ENCODE measurements around the gene GDI2.
A peak's percentile ranks its signal among the peaks of the same experiment; 100 is the strongest.
"Not testable (repeated sequence)": the region's sequence is repeated elsewhere in the genome, so short reads cannot be mapped to it uniquely, and the experiment has no call there.

Gene GDI2

DNA sequence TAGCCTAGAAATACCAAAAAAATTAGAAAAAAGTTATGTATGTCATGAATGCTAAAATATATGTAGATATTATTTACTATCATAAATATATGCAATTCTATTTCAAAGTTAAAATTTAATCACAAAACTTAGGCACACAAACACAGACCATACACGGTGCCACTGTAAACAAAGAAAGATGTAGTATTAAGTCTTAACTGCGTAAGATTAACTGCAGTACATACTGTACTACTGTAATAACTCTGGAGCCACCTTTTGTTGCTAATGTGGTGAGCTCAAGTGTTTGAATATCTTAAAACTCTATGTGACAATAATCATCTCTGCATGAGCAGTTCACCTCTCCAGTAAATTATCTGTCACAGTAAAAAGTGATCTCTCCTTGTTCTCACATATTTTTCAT, 23.6 kb downstream of the GDI2 start:
- ATAC-seq (ENCODE audit: low read depth) (no peak), DNase-seq (ENCODE audit: low spot score in 2 of 2) (no peak)
- H3K9me3 Mint-ChIP-seq, result no peaks in the 10 kb centered on the region
- H3K27ac Mint-ChIP-seq, result no peak overlapping the region
- H3K36me3 Mint-ChIP-seq, result peaks cover 35% of the 10 kb centered on the region
- H3K4me3 Mint-ChIP-seq, result no peak overlapping the region
- peaks cover 2% of the 10 kb centered on the region for H3K4me1 Mint-ChIP-seq
- H3K27me3 Mint-ChIP-seq, result no peaks in the 10 kb centered on the region

DNA sequence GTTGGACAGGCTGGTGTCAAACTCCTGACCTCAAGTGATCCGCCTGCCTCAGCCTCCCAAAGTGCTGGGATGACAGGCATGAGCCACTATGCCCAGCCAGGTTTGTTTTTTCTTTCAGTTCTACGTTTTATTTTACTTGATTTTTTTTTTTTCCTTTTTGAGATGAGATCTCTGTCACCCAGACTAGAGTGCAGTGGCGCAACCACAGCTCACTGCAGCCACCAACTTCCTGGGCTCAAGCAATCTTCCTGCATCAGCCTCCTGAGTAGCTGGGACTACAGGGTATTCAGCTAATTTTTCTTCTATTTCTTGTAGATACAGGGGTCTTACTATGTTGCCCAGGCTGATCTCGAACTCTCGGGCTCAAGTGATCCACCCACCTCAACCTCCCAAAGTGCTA, 24.3 kb downstream of the GDI2 start:
- ATAC-seq (ENCODE audit: low read depth), result no peak
- H3K36me3 Mint-ChIP-seq, result peaks cover 42% of the 10 kb centered on the region
- no peaks in the 10 kb centered on the region for H3K9me3 Mint-ChIP-seq
- no peaks in the 10 kb centered on the region for H3K27me3 Mint-ChIP-seq
- no peak for DNase-seq (ENCODE audit: low spot score in 2 of 2)
- no peak overlapping the region for H3K4me3 Mint-ChIP-seq
- no peak overlapping the region for H3K27ac Mint-ChIP-seq
- peaks cover 2% of the 10 kb centered on the region for H3K4me1 Mint-ChIP-seq

- Mint-ChIP-seq H3K27ac (peak overlapping the region; percentile 89), H3K36me3 (peaks cover 49% of the 10 kb centered on the region), H3K9me3 (peaks cover 1% of the 10 kb centered on the region), H3K4me3 (no peak overlapping the region), H3K4me1 (peaks cover 10% of the 10 kb centered on the region), H3K27me3 (no peaks in the 10 kb centered on the region)
- no peak for ATAC-seq (ENCODE audit: low read depth)
- DNase-seq (ENCODE audit: low spot score in 2 of 2), result no peak
Observed at GRCh38 chr10:5783300-5783699, 29.9 kb downstream of the GDI2 start.

DNA sequence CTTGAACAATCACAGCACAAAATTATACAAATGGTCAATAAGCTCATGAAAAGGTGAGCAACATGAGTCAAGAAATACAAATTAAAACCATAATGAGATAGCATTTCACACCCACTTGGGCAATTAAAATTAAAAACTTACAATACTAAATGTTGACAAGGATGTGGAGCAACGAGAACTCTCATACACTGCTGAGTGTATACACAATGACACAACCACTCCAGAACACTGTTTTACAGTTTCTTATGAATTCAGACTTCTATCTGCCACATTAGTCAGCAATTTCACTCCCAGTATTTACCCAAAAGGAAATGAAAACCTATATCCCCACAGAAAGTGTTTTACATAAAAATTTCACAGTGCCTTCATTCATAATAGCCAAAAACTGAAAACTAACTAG, 31.1 kb downstream of the GDI2 start:
- Mint-ChIP-seq H3K4me1 (peaks cover 8% of the 10 kb centered on the region), H3K27ac (peak overlapping the region; percentile 89), H3K4me3 (no peak overlapping the region), H3K27me3 (no peaks in the 10 kb centered on the region), H3K36me3 (peaks cover 51% of the 10 kb centered on the region), H3K9me3 (peaks cover 1% of the 10 kb centered on the region)
- DNase-seq (ENCODE audit: low spot score in 2 of 2) (no peak), ATAC-seq (ENCODE audit: low read depth) (no peak)

- peaks cover 38% of the 10 kb centered on the region for H3K36me3 Mint-ChIP-seq
- H3K9me3 Mint-ChIP-seq, result peaks cover 1% of the 10 kb centered on the region
- no peak overlapping the region for H3K4me3 Mint-ChIP-seq
- ATAC-seq (ENCODE audit: low read depth), result no peak
- H3K27ac Mint-ChIP-seq, result no peak overlapping the region
- DNase-seq (ENCODE audit: low spot score in 2 of 2), result no peak
- H3K4me1 Mint-ChIP-seq, result peaks cover 17% of the 10 kb centered on the region
- H3K27me3 Mint-ChIP-seq, result no peaks in the 10 kb centered on the region
Observed at GRCh38 chr10:5779730-5780129, 33.5 kb downstream of the GDI2 start.

DNA sequence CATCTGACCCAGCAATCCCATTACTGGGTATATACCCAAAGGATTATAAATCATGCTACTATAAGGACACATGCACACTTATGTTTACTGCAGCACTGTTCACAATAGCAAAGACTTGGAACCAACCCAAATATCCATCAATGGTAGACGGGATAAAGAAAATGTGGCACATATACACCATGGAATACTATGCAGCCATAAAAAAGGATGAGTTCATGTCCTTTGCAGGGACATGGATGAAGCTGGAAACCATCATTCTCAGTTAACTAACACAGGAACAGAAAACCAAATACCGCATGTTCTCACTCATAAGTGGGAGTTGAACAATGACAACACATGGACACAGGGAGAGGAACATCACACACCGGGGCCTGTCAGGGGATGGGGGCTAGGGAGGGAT, 35.5 kb downstream of the GDI2 start:
- H3K9me3 Mint-ChIP-seq; H3K4me3 Mint-ChIP-seq; H3K27me3 Mint-ChIP-seq; DNase-seq (ENCODE audit: low spot score in 2 of 2); H3K27ac Mint-ChIP-seq; ATAC-seq (ENCODE audit: low read depth): not testable (repeated sequence)
- peaks cover 29% of the 10 kb centered on the region for H3K36me3 Mint-ChIP-seq
- H3K4me1 Mint-ChIP-seq, result peaks cover 21% of the 10 kb centered on the region

DNA sequence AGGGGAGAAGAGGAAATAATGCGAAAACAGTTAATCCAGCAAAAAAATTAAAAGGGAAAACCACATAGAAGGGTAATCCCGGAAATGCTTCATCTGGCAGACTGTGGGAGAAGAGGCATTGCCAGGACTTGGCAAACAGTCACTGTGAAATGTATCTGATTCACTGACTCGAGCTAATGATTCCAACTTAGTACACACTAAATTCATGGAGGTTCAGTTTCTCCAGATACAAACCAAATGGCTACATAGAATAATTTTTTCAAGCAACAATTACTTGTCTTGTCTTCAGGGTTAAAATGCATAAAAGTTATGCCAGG, 36.4 kb downstream of the GDI2 start:
- DNase-seq (ENCODE audit: low spot score in 2 of 2) (no peak), ATAC-seq (ENCODE audit: low read depth) (no peak)
- H3K4me3 Mint-ChIP-seq, result no peak overlapping the region
- peaks cover 28% of the 10 kb centered on the region for H3K36me3 Mint-ChIP-seq
- H3K4me1 Mint-ChIP-seq, result peaks cover 16% of the 10 kb centered on the region
- no peaks in the 10 kb centered on the region for H3K9me3 Mint-ChIP-seq
- H3K27me3 Mint-ChIP-seq, result no peaks in the 10 kb centered on the region
- H3K27ac Mint-ChIP-seq, result peak overlapping the region; percentile 78

DNA sequence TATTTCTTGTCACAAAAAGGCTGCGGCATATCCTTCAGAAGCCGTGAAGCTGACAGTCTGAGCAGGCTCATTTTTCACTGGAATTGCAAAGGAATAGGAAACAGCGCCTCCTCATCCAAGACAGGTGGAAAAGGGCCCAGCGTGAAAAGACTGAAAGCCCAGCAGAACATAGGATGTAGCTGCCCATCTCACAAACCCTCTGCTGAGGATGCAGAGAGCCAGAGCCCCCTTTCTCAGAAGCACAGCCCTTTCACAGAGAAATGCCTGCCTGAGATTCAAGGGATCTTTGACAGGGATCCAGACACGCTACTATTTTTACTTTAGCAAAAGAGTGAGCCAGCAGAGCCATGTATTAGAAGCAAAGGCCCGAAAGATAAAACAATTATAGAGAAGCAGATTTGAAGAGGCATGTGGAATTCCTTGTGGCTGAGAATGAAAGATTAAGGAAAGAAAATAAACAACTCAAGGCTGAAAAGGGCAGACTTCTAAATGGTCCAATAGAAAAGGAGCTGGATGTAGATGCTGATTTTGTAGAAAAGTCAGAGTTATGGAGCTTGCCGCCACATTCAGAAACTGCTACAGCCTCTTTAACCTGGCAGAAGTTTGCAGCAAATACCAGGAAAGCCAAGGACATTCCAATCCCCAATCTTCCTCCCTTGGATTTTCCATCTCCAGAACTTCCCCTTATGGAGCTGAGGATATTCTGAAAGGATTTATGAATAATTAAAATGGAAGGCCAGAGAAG, 36.9 kb downstream of the GDI2 start:
- no peaks in the 10 kb centered on the region for H3K27me3 Mint-ChIP-seq
- DNase-seq (ENCODE audit: low spot score in 2 of 2) (no peak), ATAC-seq (ENCODE audit: low read depth) (no peak)
- no peaks in the 10 kb centered on the region for H3K9me3 Mint-ChIP-seq
- H3K4me1 Mint-ChIP-seq, result peaks cover 16% of the 10 kb centered on the region
- peaks cover 29% of the 10 kb centered on the region for H3K36me3 Mint-ChIP-seq
- no peak overlapping the region for H3K4me3 Mint-ChIP-seq
- peak overlapping the region; percentile 78 for H3K27ac Mint-ChIP-seq

GRCh38 chr10:5775685-5776084, 37.5 kb downstream of the GDI2 start:
- H3K4me3 Mint-ChIP-seq, result no peak overlapping the region
- H3K9me3 Mint-ChIP-seq, result no peaks in the 10 kb centered on the region
- H3K27ac Mint-ChIP-seq, result peak overlapping the region; percentile 78
- peak; percentile 20 to 62 for DNase-seq (ENCODE audit: low spot score in 2 of 2)
- no peaks in the 10 kb centered on the region for H3K27me3 Mint-ChIP-seq
- H3K36me3 Mint-ChIP-seq, result peaks cover 29% of the 10 kb centered on the region
- ATAC-seq (ENCODE audit: low read depth), result peak; percentile 99
- H3K4me1 Mint-ChIP-seq, result peaks cover 16% of the 10 kb centered on the region

GRCh38 chr10:5774987-5775620, 38.1 kb downstream of the GDI2 start:
- no peaks in the 10 kb centered on the region for H3K27me3 Mint-ChIP-seq
- H3K27ac Mint-ChIP-seq, result peak overlapping the region; percentile 78
- peaks cover 16% of the 10 kb centered on the region for H3K4me1 Mint-ChIP-seq
- H3K36me3 Mint-ChIP-seq, result peaks cover 32% of the 10 kb centered on the region
- no peak for DNase-seq (ENCODE audit: low spot score in 2 of 2)
- no peak for ATAC-seq (ENCODE audit: low read depth)
- H3K9me3 Mint-ChIP-seq, result no peaks in the 10 kb centered on the region
- no peak overlapping the region for H3K4me3 Mint-ChIP-seq

- no peak overlapping the region for H3K4me3 Mint-ChIP-seq
- ATAC-seq (ENCODE audit: low read depth), result no peak
- H3K27ac Mint-ChIP-seq, result peak overlapping the region; percentile 51
- no peaks in the 10 kb centered on the region for H3K9me3 Mint-ChIP-seq
- no peak for DNase-seq (ENCODE audit: low spot score in 2 of 2)
- H3K4me1 Mint-ChIP-seq, result peaks cover 3% of the 10 kb centered on the region
- peaks cover 46% of the 10 kb centered on the region for H3K36me3 Mint-ChIP-seq
- no peaks in the 10 kb centered on the region for H3K27me3 Mint-ChIP-seq
Observed at GRCh38 chr10:5766189-5766588, 47.0 kb downstream of the GDI2 start.

DNA sequence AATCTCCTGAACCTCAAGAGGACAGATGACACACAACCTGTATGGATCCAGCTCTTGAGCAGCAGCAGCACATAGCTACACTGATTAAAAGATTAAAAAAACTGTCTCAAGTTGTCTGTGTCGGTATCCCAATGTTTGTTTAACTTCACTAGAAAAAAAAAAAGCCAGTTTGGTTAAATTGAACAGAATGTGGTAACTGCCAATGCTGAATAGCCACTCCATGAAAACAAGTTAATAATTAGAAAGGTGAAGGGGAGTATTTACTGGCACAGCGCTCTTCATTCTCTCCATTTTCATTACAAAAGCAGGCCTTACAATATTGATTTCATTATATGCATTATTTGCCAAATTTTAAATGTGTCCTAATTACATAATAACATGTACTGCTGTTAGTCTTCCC, 47.6 kb downstream of the GDI2 start:
- Mint-ChIP-seq H3K9me3 (no peaks in the 10 kb centered on the region), H3K36me3 (peaks cover 48% of the 10 kb centered on the region), H3K4me1 (peaks cover 3% of the 10 kb centered on the region), H3K27me3 (no peaks in the 10 kb centered on the region), H3K4me3 (no peak overlapping the region), H3K27ac (peak overlapping the region; percentile 51)
- no peak for ATAC-seq (ENCODE audit: low read depth)
- DNase-seq (ENCODE audit: low spot score in 2 of 2), result no peak

DNA sequence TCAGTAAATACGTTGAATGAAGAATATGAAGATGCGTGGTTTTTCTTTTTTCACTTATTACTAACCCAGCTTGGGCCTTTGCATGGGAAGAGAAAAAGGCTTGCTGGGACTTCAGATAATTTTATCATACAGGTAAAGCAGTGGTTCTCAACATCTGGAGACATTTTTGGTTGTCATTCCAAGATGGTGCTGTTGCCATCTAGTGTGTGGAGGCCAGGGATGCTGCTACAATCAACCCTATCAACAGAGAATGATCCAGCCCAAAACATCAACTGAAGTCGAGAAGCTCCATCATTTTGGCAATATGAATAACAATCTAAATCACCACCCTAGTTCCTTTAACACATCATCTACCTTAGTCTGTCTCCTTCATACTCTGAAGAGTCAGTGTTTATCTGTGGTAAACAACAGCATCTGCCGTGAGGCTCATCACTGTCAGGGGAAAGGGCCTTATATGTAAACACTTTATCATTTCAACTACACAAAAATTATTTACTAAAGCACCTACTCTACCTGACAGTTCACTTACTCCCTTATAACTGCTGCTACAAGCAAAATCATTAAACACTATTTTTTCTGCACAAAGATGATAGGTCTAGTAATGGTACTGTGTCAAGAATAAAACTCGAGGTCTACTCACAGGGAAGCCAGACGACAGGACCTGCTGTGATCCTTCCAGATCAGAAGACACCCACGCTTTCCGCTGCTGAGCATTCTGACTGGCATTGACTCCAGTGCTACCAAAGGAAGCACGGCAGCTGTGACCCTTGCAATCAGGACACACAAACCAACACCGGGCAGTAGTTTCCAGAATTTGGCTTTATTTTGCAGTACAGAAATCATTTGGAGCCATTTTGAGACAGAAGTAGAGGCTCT, 48.6 kb downstream of the GDI2 start:
- Mint-ChIP-seq H3K4me3 (no peak overlapping the region), H3K4me1 (peaks cover 3% of the 10 kb centered on the region), H3K27ac (peak overlapping the region; percentile 62), H3K9me3 (no peaks in the 10 kb centered on the region), H3K36me3 (peaks cover 47% of the 10 kb centered on the region), H3K27me3 (no peaks in the 10 kb centered on the region)
- no peak for DNase-seq (ENCODE audit: low spot score in 2 of 2)
- no peak for ATAC-seq (ENCODE audit: low read depth)

DNA sequence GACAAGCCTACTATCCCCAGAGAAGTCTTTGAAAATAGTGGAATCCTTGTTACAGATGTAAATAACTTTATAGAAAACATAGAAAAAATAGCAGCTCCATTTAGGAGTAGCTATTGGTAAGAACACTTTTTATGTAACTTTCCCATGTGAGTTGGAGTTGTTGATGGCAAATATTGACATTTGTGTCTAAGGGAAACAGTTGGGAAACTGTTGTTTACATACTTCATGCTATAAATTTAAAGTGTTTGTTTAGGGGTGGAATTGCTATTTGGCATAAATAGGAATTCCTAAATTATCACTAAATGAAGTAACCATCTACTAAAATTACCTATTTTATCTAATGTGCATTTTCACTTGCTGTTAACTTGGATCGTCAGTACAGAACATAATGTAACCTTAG, 50.7 kb downstream of the GDI2 start:
- no peaks in the 10 kb centered on the region for H3K9me3 Mint-ChIP-seq
- peaks cover 3% of the 10 kb centered on the region for H3K4me1 Mint-ChIP-seq
- H3K36me3 Mint-ChIP-seq, result peaks cover 47% of the 10 kb centered on the region
- no peak overlapping the region for H3K4me3 Mint-ChIP-seq
- no peaks in the 10 kb centered on the region for H3K27me3 Mint-ChIP-seq
- DNase-seq (ENCODE audit: low spot score in 2 of 2) (no peak), ATAC-seq (ENCODE audit: low read depth) (no peak)
- H3K27ac Mint-ChIP-seq, result no peak overlapping the region
